Measurements from ENCODE around the gene GPR139.

- TF ChIP-seq, protein P1, sequence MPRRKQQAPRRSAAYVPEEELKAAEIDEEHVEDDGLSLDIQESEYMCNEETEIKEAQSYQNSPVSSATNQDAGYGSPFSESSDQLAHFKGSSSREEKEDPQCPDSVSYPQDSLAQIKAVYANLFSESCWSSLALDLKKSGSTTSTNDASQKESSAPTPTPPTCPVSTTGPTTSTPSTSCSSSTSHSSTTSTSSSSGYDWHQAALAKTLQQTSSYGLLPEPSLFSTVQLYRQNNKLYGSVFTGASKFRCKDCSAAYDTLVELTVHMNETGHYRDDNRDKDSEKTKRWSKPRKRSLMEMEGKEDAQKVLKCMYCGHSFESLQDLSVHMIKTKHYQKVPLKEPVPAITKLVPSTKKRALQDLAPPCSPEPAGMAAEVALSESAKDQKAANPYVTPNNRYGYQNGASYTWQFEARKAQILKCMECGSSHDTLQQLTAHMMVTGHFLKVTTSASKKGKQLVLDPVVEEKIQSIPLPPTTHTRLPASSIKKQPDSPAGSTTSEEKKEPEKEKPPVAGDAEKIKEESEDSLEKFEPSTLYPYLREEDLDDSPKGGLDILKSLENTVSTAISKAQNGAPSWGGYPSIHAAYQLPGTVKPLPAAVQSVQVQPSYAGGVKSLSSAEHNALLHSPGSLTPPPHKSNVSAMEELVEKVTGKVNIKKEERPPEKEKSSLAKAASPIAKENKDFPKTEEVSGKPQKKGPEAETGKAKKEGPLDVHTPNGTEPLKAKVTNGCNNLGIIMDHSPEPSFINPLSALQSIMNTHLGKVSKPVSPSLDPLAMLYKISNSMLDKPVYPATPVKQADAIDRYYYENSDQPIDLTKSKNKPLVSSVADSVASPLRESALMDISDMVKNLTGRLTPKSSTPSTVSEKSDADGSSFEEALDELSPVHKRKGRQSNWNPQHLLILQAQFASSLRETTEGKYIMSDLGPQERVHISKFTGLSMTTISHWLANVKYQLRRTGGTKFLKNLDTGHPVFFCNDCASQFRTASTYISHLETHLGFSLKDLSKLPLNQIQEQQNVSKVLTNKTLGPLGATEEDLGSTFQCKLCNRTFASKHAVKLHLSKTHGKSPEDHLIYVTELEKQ (tag by site-specific recombination; IDR thresholded peaks at IDR 0.05; ENCODE audit: borderline replicate concordance): no peak
- TF ChIP-seq ZNF585B (tag by site-specific recombination; IDR thresholded peaks at IDR 0.05): no peak
- TF ChIP-seq, protein P2, sequence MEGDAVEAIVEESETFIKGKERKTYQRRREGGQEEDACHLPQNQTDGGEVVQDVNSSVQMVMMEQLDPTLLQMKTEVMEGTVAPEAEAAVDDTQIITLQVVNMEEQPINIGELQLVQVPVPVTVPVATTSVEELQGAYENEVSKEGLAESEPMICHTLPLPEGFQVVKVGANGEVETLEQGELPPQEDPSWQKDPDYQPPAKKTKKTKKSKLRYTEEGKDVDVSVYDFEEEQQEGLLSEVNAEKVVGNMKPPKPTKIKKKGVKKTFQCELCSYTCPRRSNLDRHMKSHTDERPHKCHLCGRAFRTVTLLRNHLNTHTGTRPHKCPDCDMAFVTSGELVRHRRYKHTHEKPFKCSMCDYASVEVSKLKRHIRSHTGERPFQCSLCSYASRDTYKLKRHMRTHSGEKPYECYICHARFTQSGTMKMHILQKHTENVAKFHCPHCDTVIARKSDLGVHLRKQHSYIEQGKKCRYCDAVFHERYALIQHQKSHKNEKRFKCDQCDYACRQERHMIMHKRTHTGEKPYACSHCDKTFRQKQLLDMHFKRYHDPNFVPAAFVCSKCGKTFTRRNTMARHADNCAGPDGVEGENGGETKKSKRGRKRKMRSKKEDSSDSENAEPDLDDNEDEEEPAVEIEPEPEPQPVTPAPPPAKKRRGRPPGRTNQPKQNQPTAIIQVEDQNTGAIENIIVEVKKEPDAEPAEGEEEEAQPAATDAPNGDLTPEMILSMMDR (tag by site-specific recombination; IDR thresholded peaks at IDR 0.05): no peak
- no peak for TF ChIP-seq BCL11B (tag by site-specific recombination; IDR thresholded peaks at IDR 0.05; ENCODE audit: low read depth)
- no peak for TF ChIP-seq ZNF843 (tag by site-specific recombination; IDR thresholded peaks at IDR 0.05)
- no peak for TF ChIP-seq ZNF501 (tag by site-specific recombination; IDR thresholded peaks at IDR 0.05)
- TF ChIP-seq, protein P3, sequence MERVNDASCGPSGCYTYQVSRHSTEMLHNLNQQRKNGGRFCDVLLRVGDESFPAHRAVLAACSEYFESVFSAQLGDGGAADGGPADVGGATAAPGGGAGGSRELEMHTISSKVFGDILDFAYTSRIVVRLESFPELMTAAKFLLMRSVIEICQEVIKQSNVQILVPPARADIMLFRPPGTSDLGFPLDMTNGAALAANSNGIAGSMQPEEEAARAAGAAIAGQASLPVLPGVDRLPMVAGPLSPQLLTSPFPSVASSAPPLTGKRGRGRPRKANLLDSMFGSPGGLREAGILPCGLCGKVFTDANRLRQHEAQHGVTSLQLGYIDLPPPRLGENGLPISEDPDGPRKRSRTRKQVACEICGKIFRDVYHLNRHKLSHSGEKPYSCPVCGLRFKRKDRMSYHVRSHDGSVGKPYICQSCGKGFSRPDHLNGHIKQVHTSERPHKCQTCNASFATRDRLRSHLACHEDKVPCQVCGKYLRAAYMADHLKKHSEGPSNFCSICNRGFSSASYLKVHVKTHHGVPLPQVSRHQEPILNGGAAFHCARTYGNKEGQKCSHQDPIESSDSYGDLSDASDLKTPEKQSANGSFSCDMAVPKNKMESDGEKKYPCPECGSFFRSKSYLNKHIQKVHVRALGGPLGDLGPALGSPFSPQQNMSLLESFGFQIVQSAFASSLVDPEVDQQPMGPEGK (tag by site-specific recombination; IDR thresholded peaks at IDR 0.05): no peak
- TF ChIP-seq, protein P4, sequence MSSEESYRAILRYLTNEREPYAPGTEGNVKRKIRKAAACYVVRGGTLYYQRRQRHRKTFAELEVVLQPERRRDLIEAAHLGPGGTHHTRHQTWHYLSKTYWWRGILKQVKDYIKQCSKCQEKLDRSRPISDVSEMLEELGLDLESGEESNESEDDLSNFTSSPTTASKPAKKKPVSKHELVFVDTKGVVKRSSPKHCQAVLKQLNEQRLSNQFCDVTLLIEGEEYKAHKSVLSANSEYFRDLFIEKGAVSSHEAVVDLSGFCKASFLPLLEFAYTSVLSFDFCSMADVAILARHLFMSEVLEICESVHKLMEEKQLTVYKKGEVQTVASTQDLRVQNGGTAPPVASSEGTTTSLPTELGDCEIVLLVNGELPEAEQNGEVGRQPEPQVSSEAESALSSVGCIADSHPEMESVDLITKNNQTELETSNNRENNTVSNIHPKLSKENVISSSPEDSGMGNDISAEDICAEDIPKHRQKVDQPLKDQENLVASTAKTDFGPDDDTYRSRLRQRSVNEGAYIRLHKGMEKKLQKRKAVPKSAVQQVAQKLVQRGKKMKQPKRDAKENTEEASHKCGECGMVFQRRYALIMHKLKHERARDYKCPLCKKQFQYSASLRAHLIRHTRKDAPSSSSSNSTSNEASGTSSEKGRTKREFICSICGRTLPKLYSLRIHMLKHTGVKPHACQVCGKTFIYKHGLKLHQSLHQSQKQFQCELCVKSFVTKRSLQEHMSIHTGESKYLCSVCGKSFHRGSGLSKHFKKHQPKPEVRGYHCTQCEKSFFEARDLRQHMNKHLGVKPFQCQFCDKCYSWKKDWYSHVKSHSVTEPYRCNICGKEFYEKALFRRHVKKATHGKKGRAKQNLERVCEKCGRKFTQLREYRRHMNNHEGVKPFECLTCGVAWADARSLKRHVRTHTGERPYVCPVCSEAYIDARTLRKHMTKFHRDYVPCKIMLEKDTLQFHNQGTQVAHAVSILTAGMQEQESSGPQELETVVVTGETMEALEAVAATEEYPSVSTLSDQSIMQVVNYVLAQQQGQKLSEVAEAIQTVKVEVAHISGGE (tag by site-specific recombination; conservative IDR thresholded peaks at IDR 0.05; ENCODE audit: low read depth): no peak
These were observed 57.5 kb downstream of the GPR139 start for GRCh38 chr16:20016234-20016633.
